ENCODE data around the gene NFYC. TPM values are rescaled to one million over a fixed set of nuclear protein-coding genes. Genes with fewer than 3 reads are reported as not detected.

Gene NFYC
- polyA plus RNA-seq, 1 experiment = 37.9 TPM

GRCh38 chr1:40763742-40764532 is 72.4 kb downstream of the NFYC start:
- no peak overlapping the region for H3K27ac ChIP-seq (ENCODE audit: low read depth, low read length)
- no peak for TF ChIP-seq CTCF (IDR thresholded peaks at IDR 0.05; ENCODE audit: low read depth, low read length)
- POLR2A ChIA-PET = interaction anchor here (1.9 kb wide), 1 partner anchor 72 kb away, joined by 7 read pairs; the partner anchor contains the start of gene NFYC
- H3K27me3 ChIP-seq (ENCODE audit: control insufficient read depth, insufficient read depth, low read length) = no peaks in the 10 kb centered on the region
- CTCF ChIA-PET = interaction anchor here (4.5 kb wide), 1 partner anchor 10 kb away, joined by 31 read pairs; no protein-coding TSS in a partner anchor
- H3K9me3 ChIP-seq (ENCODE audit: control insufficient read depth, insufficient read depth, low read length) = no peaks in the 10 kb centered on the region
- no peak overlapping the region for H3K4me3 ChIP-seq (ENCODE audit: low read depth, low read length)
- DNase-seq (ENCODE audit: low read depth, low spot score) = no peak

GRCh38 chr1:40764981-40765380 is 73.5 kb downstream of the NFYC start:
- H3K27me3 ChIP-seq (ENCODE audit: control insufficient read depth, insufficient read depth, low read length) = no peaks in the 10 kb centered on the region
- no peaks in the 10 kb centered on the region for H3K9me3 ChIP-seq (ENCODE audit: control insufficient read depth, insufficient read depth, low read length)
- ChIA-PET CTCF (interaction anchor here (4.5 kb wide), 1 partner anchor 9 kb away, joined by 31 read pairs; no protein-coding TSS in a partner anchor), POLR2A (interaction anchor here (1.9 kb wide), 1 partner anchor 73 kb away, joined by 7 read pairs; the partner anchor contains the start of gene NFYC)
- no peak overlapping the region for H3K4me3 ChIP-seq (ENCODE audit: low read depth, low read length)
- H3K27ac ChIP-seq (ENCODE audit: low read depth, low read length) = no peak overlapping the region
- DNase-seq (ENCODE audit: low read depth, low spot score) = no peak
- no peak for TF ChIP-seq CTCF (IDR thresholded peaks at IDR 0.05; ENCODE audit: low read depth, low read length)

- DNase-seq (ENCODE audit: low read depth, low spot score) = no peak
- no peak overlapping the region for H3K4me3 ChIP-seq (ENCODE audit: low read depth, low read length)
- no peaks in the 10 kb centered on the region for H3K9me3 ChIP-seq (ENCODE audit: control insufficient read depth, insufficient read depth, low read length)
- POLR2A ChIA-PET = interaction anchor here (1.9 kb wide), 1 partner anchor 74 kb away, joined by 7 read pairs; the partner anchor contains the start of gene NFYC
- no peaks in the 10 kb centered on the region for H3K27me3 ChIP-seq (ENCODE audit: control insufficient read depth, insufficient read depth, low read length)
- TF ChIP-seq CTCF (IDR thresholded peaks at IDR 0.05; ENCODE audit: low read depth, low read length) = no peak
- CTCF ChIA-PET = interaction anchor here (1.3 to 4.5 kb wide), 3 partner anchors 7 to 84 kb away, joined by 4 to 31 read pairs (median 5); no protein-coding TSS in a partner anchor
- no peak overlapping the region for H3K27ac ChIP-seq (ENCODE audit: low read depth, low read length)
Measured at GRCh38 chr1:40766017-40766416, 74.5 kb downstream of the NFYC start.

GRCh38 chr1:40766560-40766959 is 75.1 kb downstream of the NFYC start:
- CTCF ChIA-PET = interaction anchor here (1.3 to 4.5 kb wide), 3 partner anchors 7 to 83 kb away, joined by 4 to 31 read pairs (median 5); no protein-coding TSS in a partner anchor
- H3K27me3 ChIP-seq (ENCODE audit: control insufficient read depth, insufficient read depth, low read length) = no peaks in the 10 kb centered on the region
- POLR2A ChIA-PET = no interaction called here
- TF ChIP-seq CTCF (IDR thresholded peaks at IDR 0.05; ENCODE audit: low read depth, low read length) = no peak
- no peak overlapping the region for H3K4me3 ChIP-seq (ENCODE audit: low read depth, low read length)
- DNase-seq (ENCODE audit: low read depth, low spot score) = no peak
- H3K27ac ChIP-seq (ENCODE audit: low read depth, low read length) = no peak overlapping the region
- H3K9me3 ChIP-seq (ENCODE audit: control insufficient read depth, insufficient read depth, low read length) = no peaks in the 10 kb centered on the region

All from AG04450 (cell line).